Chondrocyte (in vitro differentiated cells): Measurements from ENCODE around the gene ZNF527. TPM values are rescaled to one million over a fixed set of nuclear protein-coding genes. Genes with fewer than 3 reads are reported as not detected.

Experiments used
- DNase-seq: peaks from one replicate; pipeline ENCODE4 v3.0.0; 2021; ENCODE audit warnings: mixed read lengths, low spot score
- H3K27ac Mint-ChIP-seq: one replicate; pipeline ENCODE4 v1.8.0; 2021; ENCODE audit warnings: mild to moderate bottlenecking, moderate library complexity, mixed read lengths; ENCODE audit not compliant: unreplicated experiment
- H3K27me3 Mint-ChIP-seq: 2 replicates; pipeline ENCODE4 v1.8.0; 2021; ENCODE audit warnings: low read depth, mixed read lengths
- H3K36me3 Mint-ChIP-seq: 2 replicates; pipeline ENCODE4 v1.8.0; 2021; ENCODE audit warnings: low read depth, mixed read lengths
- H3K4me1 Mint-ChIP-seq: 2 replicates; pipeline ENCODE4 v1.8.0; 2021; ENCODE audit warnings: low read depth, mild to moderate bottlenecking, mixed read lengths
- H3K4me3 Mint-ChIP-seq: one replicate; pipeline ENCODE4 v1.8.0; 2021; ENCODE audit warnings: mild to moderate bottlenecking, moderate library complexity, mixed read lengths; ENCODE audit not compliant: unreplicated experiment
- H3K9me3 Mint-ChIP-seq: 2 replicates; pipeline ENCODE4 v1.8.0; 2021; ENCODE audit warnings: low read depth, mixed read lengths
- CTCF ChIP-seq: fragments of 200-600 bp; sonication (generic); IDR thresholded peaks from 2 replicates; pipeline ENCODE4 v1.5.0; 2021; ENCODE audit warnings: antibody characterized with exemption, mild to moderate bottlenecking, moderate library complexity
- total RNA-seq: library from RNA; stranded (reverse); gene quantifications from 3 replicates; pipeline ENCODE4 v1.2.1, GENCODE V29; 2021

ZNF527 gene
- total RNA-seq, 1 donor from 2014 or later = 5.8 TPM

- no peak for TF ChIP-seq CTCF
- Mint-ChIP-seq H3K36me3 (peaks cover 22% of the 10 kb centered on the region), H3K27me3 (no peaks in the 10 kb centered on the region), H3K9me3 (peaks cover 2% of the 10 kb centered on the region), H3K4me3 (no peak overlapping the region), H3K27ac (no peak overlapping the region), H3K4me1 (peaks cover 3% of the 10 kb centered on the region)
- DNase-seq = no peak
These were observed 28.1 kb upstream of the ZNF527 start for GRCh38 chr19:37342753-37343152.

- Mint-ChIP-seq H3K27ac (no peak overlapping the region), H3K36me3 (peaks cover 29% of the 10 kb centered on the region), H3K9me3 (no peaks in the 10 kb centered on the region), H3K4me3 (no peak overlapping the region), H3K4me1 (no peaks in the 10 kb centered on the region), H3K27me3 (no peaks in the 10 kb centered on the region)
- no peak for TF ChIP-seq CTCF
- DNase-seq = no peak
These were observed 24.8 kb upstream of the ZNF527 start for GRCh38 chr19:37346091-37346490.

DNA sequence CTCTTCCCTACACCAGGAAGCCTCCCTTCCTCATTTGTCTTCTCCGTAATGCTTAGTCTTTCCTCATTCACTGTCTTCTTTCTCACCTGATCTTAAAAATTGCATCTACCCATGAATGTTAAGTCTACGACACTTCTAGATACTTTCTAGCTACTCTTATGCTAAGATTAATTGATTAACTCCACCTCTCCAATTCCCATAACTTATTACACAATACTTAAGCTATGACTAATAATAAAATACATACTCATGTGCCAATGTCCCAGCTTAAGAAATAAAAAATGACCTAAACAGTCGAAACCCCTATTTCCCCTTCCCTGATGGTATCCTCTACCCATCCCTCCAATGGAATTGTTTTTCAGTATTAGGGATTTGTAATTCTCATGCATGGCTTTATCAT, 22.8 kb upstream of the ZNF527 start:
- H3K27me3 Mint-ChIP-seq = no peaks in the 10 kb centered on the region
- peaks cover 34% of the 10 kb centered on the region for H3K36me3 Mint-ChIP-seq
- no peaks in the 10 kb centered on the region for H3K4me1 Mint-ChIP-seq
- no peaks in the 10 kb centered on the region for H3K9me3 Mint-ChIP-seq
- TF ChIP-seq CTCF = no peak
- H3K4me3 Mint-ChIP-seq = no peak overlapping the region
- no peak overlapping the region for H3K27ac Mint-ChIP-seq
- no peak for DNase-seq

GRCh38 chr19:37353968-37354367, 16.9 kb upstream of the ZNF527 start:
- Mint-ChIP-seq H3K27ac (no peak overlapping the region), H3K4me1 (peaks cover 4% of the 10 kb centered on the region), H3K9me3 (peaks cover 22% of the 10 kb centered on the region), H3K36me3 (peaks cover 34% of the 10 kb centered on the region), H3K4me3 (no peak overlapping the region), H3K27me3 (no peaks in the 10 kb centered on the region)
- no peak for DNase-seq
- TF ChIP-seq CTCF = no peak

GRCh38 chr19:37355901-37356300, 15.0 kb upstream of the ZNF527 start:
- H3K4me1 Mint-ChIP-seq = peaks cover 4% of the 10 kb centered on the region
- peaks cover 22% of the 10 kb centered on the region for H3K9me3 Mint-ChIP-seq
- H3K27ac Mint-ChIP-seq = no peak overlapping the region
- H3K4me3 Mint-ChIP-seq = no peak overlapping the region
- H3K36me3 Mint-ChIP-seq = peaks cover 42% of the 10 kb centered on the region
- no peaks in the 10 kb centered on the region for H3K27me3 Mint-ChIP-seq
- DNase-seq = no peak
- no peak for TF ChIP-seq CTCF
